ENCODE measurements around the gene KLK10.

Gene KLK10

GRCh38 chr19:50963381-50963780, 56.1 kb downstream of the KLK10 start:
- DNase-seq: no peak
